Body of pancreas (tissue), 4 donors: ENCODE measurements around the gene KCNS3. TPM values are rescaled to one million over a fixed set of nuclear protein-coding genes. Genes with fewer than 3 reads are reported as not detected.

Experiments used
- ATAC-seq: fragments of 150-250 bp; one replicate; pipeline ENCODE4 v1.9.1; 2016
- DNase-seq, 4 donors: peaks; one replicate each; pipeline ENCODE4 v3.0.0-alpha.2; 2019
- H3K27ac ChIP-seq, 4 donors: fragments of 200-600 bp; sonication (generic); 1 replicate in 3 of 4; 2 replicates in 1 of 4; pipeline versions ENCODE4 v1.5.1 to v1.6.1; 2016 to 2019; ENCODE audit warnings: mild to moderate bottlenecking in 1 of 4, mixed read lengths in 1 of 4, moderate library complexity in 1 of 4
- H3K27me3 ChIP-seq, 2 donors: fragments of 200-600 bp; sonication (generic); one replicate each; pipeline ENCODE4 v1.6.0; 2016; ENCODE audit warnings: mild to moderate bottlenecking in 1 of 2
- H3K36me3 ChIP-seq, 2 donors: fragments of 200-600 bp; sonication (generic); replicated peaks in 1 of 2; 2 replicates each; pipeline ENCODE4 v1.5.1; 2016; ENCODE audit warnings: low read depth in 2 of 2; ENCODE audit not compliant: insufficient read depth in 1 of 2
- H3K4me1 ChIP-seq: fragments of 200-600 bp; sonication (generic); one replicate; pipeline ENCODE4 v1.6.0; 2016
- H3K4me3 ChIP-seq, 2 donors: fragments of 200-600 bp; sonication (generic); 1 replicate in 1 of 2; 2 replicates in 1 of 2; pipeline ENCODE4 v1.5.1; 2016 to 2019
- H3K9me3 ChIP-seq, 3 donors: fragments of 200-600 bp; sonication (generic); 1 replicate in 2 of 3; 2 replicates in 1 of 3; pipeline ENCODE4 v1.5.1; 2016
- POLR2A ChIP-seq, 3 donors: fragments of 450-650 bp; IDR thresholded peaks; one replicate each; pipeline ENCODE4 v1.6.1; 2016; ENCODE audit warnings: antibody characterized with exemption in 3 of 3, mild to moderate bottlenecking in 2 of 3
- WGBS, 2 donors: methylation state at CpG; one replicate each; pipeline ENCODE4 v1.1.5; 2017; 5-methylcytosine and 5-hydroxymethylcytosine counted together
- intact Hi-C: fragments of 100-400 bp; cut with DNase I; formaldehyde crosslinking; loops from one replicate; pipeline ENCODE4 v1.15.1; 2023
- total RNA-seq, 2 donors: library from RNA; depleted of rRNA; stranded (reverse); fragments of >200 nt; gene quantifications; one replicate each; pipeline ENCODE4 v1.1.0, GENCODE V29; 2016
- TF ChIP-seq, protein P1 (sequence below), 7 experiments: fragments of 450-650 bp in 4 of 7; fragments of 200-600 bp in 3 of 7; sonication (generic) in 3 of 7; IDR thresholded peaks; one replicate each; pipeline ENCODE4 v1.5.1; 2016 to 2019; ENCODE audit warnings: antibody characterized with exemption in 7 of 7

Gene KCNS3
- total RNA-seq, 2 donors from 2014 or later = 8.2 to 20.8 TPM

DNA sequence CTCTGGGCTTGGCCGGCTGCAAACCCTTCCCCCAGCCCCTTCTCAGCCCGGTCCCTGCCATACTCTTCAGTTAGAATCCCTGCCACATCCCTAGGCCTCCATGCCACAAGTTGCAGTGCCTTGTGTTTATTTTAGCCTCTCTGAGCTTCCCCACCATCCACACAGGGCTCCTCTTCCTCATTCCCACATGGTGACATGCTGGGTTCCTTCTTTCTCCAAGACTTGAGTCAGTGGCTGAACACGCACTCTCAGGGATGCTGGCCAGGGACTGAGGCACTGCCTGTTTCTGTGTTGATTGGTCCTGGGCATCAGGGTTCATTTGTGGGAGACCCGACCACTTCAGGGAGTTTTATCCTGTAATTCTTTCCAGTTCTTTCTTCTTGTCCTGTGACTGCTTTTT, 56.3 kb downstream of the KCNS3 start:
- DNase-seq (no peak), ATAC-seq (no peak)
- intact Hi-C loops = no loop called here
- WGBS, 2 donors = 72 to 77% methylated on average over 4 of the region's 4 CpGs
- H3K27me3 ChIP-seq = no peaks in the 10 kb centered on the region
- TF ChIP-seq POLR2A (IDR thresholded peaks at IDR 0.05) = no peak
- TF ChIP-seq, protein P1, sequence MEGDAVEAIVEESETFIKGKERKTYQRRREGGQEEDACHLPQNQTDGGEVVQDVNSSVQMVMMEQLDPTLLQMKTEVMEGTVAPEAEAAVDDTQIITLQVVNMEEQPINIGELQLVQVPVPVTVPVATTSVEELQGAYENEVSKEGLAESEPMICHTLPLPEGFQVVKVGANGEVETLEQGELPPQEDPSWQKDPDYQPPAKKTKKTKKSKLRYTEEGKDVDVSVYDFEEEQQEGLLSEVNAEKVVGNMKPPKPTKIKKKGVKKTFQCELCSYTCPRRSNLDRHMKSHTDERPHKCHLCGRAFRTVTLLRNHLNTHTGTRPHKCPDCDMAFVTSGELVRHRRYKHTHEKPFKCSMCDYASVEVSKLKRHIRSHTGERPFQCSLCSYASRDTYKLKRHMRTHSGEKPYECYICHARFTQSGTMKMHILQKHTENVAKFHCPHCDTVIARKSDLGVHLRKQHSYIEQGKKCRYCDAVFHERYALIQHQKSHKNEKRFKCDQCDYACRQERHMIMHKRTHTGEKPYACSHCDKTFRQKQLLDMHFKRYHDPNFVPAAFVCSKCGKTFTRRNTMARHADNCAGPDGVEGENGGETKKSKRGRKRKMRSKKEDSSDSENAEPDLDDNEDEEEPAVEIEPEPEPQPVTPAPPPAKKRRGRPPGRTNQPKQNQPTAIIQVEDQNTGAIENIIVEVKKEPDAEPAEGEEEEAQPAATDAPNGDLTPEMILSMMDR (IDR thresholded peaks at IDR 0.05) = no peak
- H3K9me3 ChIP-seq = peaks cover 0 to 10% (median 0%) of the 10 kb centered on the region in 3 donors
- H3K36me3 ChIP-seq = peaks cover 0 to 2% of the 10 kb centered on the region in 2 donors
- H3K27ac ChIP-seq = no peak overlapping the region
- no peaks in the 10 kb centered on the region for H3K4me1 ChIP-seq
- H3K4me3 ChIP-seq = no peak overlapping the region

DNA sequence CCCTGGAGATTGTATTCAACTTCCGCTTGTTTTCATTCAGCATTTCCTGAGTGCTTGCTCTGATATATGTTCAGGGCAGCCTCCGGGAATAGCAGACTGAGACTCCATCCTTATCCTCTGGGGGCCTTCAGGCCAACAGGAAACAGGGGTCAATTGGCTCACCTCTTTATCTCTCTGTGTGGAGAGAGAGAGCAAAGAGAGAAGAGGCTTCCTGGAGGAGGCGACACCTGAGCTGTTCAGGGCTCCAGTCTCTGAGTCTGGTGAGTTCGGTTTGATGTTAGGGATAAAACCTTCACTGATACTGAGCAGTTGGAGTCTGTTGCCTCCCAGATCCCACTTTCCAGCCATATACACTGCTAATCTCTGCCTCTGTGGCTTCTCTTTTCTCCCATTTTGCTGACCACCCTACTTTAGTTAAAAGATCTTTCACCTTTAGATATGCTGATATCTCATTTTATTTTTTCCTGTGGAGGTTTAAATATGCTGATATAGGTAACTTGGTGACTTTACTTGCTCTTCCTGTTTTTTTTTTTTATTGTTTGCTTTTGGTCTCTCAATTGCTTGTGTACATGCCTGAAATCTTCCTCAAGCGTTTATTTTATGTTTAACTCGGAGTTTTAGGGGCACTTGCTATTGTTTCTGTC, 56.9 kb downstream of the KCNS3 start:
- peaks cover 0 to 2% of the 10 kb centered on the region in 2 donors for H3K36me3 ChIP-seq
- 62 to 75% methylated on average over 6 of the region's 6 CpGs for WGBS, 2 donors
- intact Hi-C loops = no loop called here
- no peaks in the 10 kb centered on the region for H3K4me1 ChIP-seq
- no peaks in the 10 kb centered on the region for H3K27me3 ChIP-seq
- no peak for DNase-seq
- TF ChIP-seq, protein P1 (IDR thresholded peaks at IDR 0.05) = no peak
- no peak for TF ChIP-seq POLR2A (IDR thresholded peaks at IDR 0.05)
- no peak overlapping the region for H3K27ac ChIP-seq
- H3K4me3 ChIP-seq = no peak overlapping the region
- peaks cover 0 to 10% (median 0%) of the 10 kb centered on the region in 3 donors for H3K9me3 ChIP-seq
- ATAC-seq = no peak

DNA sequence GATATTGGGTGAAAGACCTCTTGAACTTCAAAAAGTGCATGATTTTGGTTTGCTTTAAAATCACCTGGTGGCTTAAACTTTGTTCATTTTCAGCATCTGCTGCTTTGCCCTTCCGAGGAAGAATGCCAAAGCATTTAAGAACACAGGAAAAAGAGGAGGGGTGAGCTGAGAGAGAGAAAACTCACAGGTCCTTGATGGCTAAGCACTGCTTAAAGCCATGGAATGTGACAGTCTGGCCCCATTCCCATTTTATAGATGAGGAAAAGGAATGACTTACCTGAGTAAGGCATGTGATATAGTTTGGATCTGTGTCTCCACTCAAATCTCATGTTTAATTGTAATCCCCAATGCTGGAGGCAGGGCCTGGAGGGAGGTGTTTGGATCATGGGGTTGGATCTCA, 58.1 kb downstream of the KCNS3 start:
- 68 to 86% methylated on average over 1 of the region's 1 CpG for WGBS, 2 donors
- Histone ChIP-seq H3K4me3 (no peak overlapping the region), H3K27me3 (no peaks in the 10 kb centered on the region), H3K36me3 (peaks cover 0 to 2% of the 10 kb centered on the region in 2 donors), H3K9me3 (peaks cover 0 to 10% (median 0%) of the 10 kb centered on the region in 3 donors), H3K27ac (no peak overlapping the region), H3K4me1 (no peaks in the 10 kb centered on the region)
- intact Hi-C loops = no loop called here
- TF ChIP-seq, protein P1 (IDR thresholded peaks at IDR 0.05) = no peak
- TF ChIP-seq POLR2A (IDR thresholded peaks at IDR 0.05) = no peak
- ATAC-seq (no peak), DNase-seq (no peak)

DNA sequence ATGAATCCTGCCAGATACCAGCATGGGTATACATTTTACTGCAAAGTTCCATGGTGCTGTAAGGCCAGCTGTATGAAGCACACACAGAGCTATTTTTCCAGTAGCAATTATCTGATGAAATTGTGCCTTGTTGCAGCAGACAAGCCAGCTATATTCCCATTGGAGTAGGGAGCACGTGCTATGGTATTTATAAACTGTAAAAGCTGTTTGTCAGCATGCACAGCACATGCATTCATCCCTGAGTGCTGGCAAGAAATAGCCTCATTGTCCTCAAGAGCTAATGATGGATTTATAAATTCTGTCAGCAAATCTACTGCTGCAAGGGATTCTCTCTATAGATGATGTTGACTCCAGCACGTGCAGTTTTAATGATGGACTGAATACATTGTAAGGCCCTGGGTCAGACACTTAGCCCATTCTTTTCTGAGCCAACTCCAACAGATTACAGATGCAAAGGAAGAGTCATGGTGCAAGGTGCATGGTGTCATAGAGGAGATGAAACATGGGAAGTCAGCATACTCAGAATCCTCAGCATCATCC, 61.7 kb downstream of the KCNS3 start:
- TF ChIP-seq POLR2A (IDR thresholded peaks at IDR 0.05) = no peak
- TF ChIP-seq, protein P1 (IDR thresholded peaks at IDR 0.05) = no peak
- Histone ChIP-seq H3K4me3 (no peak overlapping the region), H3K36me3 (no peaks in the 10 kb centered on the region), H3K9me3 (peaks cover 0 to 10% (median 0%) of the 10 kb centered on the region in 3 donors), H3K27me3 (no peaks in the 10 kb centered on the region), H3K27ac (no peak overlapping the region), H3K4me1 (no peaks in the 10 kb centered on the region)
- DNase-seq (no peak), ATAC-seq (no peak)
- 50 to 57% methylated on average over 2 of the region's 2 CpGs for WGBS, 2 donors
- intact Hi-C loops = no loop called here

DNA sequence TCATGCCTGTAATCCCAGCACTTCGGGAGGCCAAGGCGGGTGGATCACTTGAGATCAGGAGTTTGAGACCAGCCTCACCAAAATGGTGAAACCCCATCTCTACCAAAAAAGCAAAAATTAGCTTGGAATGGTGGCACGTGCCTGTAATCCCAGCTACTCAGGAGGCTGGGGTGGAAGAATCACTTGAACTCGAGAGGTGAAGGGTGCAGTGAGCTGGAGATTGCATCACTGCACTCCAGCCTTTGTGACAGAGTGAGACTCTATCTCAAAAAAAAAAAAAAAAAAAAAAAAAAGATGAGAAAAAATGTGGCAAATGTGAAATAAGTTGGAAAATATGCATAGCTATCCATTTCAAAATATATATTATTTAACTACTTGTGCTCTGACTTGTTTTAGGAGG, 65.0 kb downstream of the KCNS3 start:
- no peaks in the 10 kb centered on the region for H3K36me3 ChIP-seq
- peaks cover 0 to 4% (median 0%) of the 10 kb centered on the region in 3 donors for H3K9me3 ChIP-seq
- 72 to 76% methylated on average over 4 of the region's 4 CpGs for WGBS, 2 donors
- intact Hi-C loops = no loop called here
- TF ChIP-seq, protein P1 (IDR thresholded peaks at IDR 0.05) = no peak
- TF ChIP-seq POLR2A (IDR thresholded peaks at IDR 0.05) = no peak
- no peak for ATAC-seq
- no peak overlapping the region for H3K4me3 ChIP-seq
- no peak for DNase-seq
- H3K27ac ChIP-seq = no peak overlapping the region
- no peaks in the 10 kb centered on the region for H3K4me1 ChIP-seq
- H3K27me3 ChIP-seq = no peaks in the 10 kb centered on the region
